SK-N-SH (cell line): ENCODE measurements around the gene CCDC149. TPM values are rescaled to one million over a fixed set of nuclear protein-coding genes. Genes with fewer than 3 reads are reported as not detected.

Experiments
- CTCF ChIA-PET: fragments of 300-600, 350-600 bp; formaldehyde crosslinking; extraction: SDS; loops from one replicate; lab custom pipeline; 2021; lab: Yijun Ruan, JAX
- POLR2A ChIA-PET: fragments of 350-600 bp; sonication (Branson Sonifier 250); formaldehyde crosslinking; extraction: SDS; loops from one replicate; lab custom pipeline; 2020; ENCODE audit warnings: antibody characterized with exemption, inconsistent platforms; lab: Yijun Ruan, JAX
- DNase-seq: peaks from one replicate; pipeline ENCODE4 v3.0.0; 2012
- H2AFZ ChIP-seq: fragments of 200-600 bp; sonication (generic); 2 replicates; pipeline ENCODE4 v1.8.1; 2016; ENCODE audit warnings: antibody characterized with exemption, mild to moderate bottlenecking, low read depth
- H3F3A ChIP-seq: fragments of 200-600 bp; sonication (generic); replicated peaks from 2 replicates; pipeline ENCODE3; 2016; ENCODE audit warnings: antibody characterized with exemption, mild to moderate bottlenecking; ENCODE audit not compliant: insufficient read depth
- H3K27ac ChIP-seq, 2 experiments: fragments of 200-500 bp in 1 of 2; fragments of 200-600 bp in 1 of 2; sonication (Bioruptor generic) in 1 of 2; sonication (generic), shearing (Covaris generic) in 1 of 2; 2 replicates each; pipeline versions ENCODE4 v1.5.1 to v1.6.1; 2014 to 2016; ENCODE audit warnings: low read depth in 2 of 2, inconsistent platforms in 1 of 2, low read length in 1 of 2, mild to moderate bottlenecking in 1 of 2, mixed read lengths in 1 of 2
- H3K27me3 ChIP-seq: fragments of 200-600 bp; sonication (generic), shearing (Covaris generic); 2 replicates; pipeline ENCODE4 v1.6.1; 2016; ENCODE audit warnings: mixed run types; ENCODE audit not compliant: insufficient read depth
- H3K36me3 ChIP-seq, 2 experiments: fragments of 200-500 bp in 1 of 2; fragments of 200-600 bp in 1 of 2; sonication (Bioruptor generic) in 1 of 2; sonication (generic) in 1 of 2; replicated peaks in 1 of 2; 2 replicates each; pipeline versions ENCODE3 to v1.5.1; 2014 to 2016; ENCODE audit warnings: low read length in 1 of 2, mild to moderate bottlenecking in 1 of 2; ENCODE audit not compliant: insufficient read depth in 2 of 2, control insufficient read depth in 1 of 2
- H3K4me1 ChIP-seq, 2 experiments: fragments of 200-500 bp in 1 of 2; fragments of 200-600 bp in 1 of 2; sonication (Bioruptor generic) in 1 of 2; sonication (generic), shearing (Covaris generic) in 1 of 2; 2 replicates each; pipeline versions ENCODE4 v1.5.1 to v1.6.1; 2014 to 2016; ENCODE audit warnings: low read depth in 1 of 2, low read length in 1 of 2, mixed run types in 1 of 2; ENCODE audit not compliant: insufficient read depth in 2 of 2, control insufficient read depth in 1 of 2
- H3K4me2 ChIP-seq: fragments of 200-600 bp; sonication (generic), shearing (Covaris generic); 2 replicates; pipeline ENCODE4 v1.6.1; 2017; ENCODE audit warnings: mixed run types
- H3K4me3 ChIP-seq, 2 experiments: fragments of 200-500 bp in 1 of 2; fragments of 200-600 bp in 1 of 2; sonication (Bioruptor generic) in 1 of 2; sonication (generic), shearing (Covaris generic) in 1 of 2; 2 replicates each; pipeline versions ENCODE4 v1.5.1 to v1.8.1; 2014 to 2016; ENCODE audit warnings: low read depth in 2 of 2, inconsistent platforms in 1 of 2, low read length in 1 of 2, mild to moderate bottlenecking in 1 of 2, mixed read lengths in 1 of 2, moderate library complexity in 1 of 2
- H3K79me2 ChIP-seq: fragments of 200-600 bp; sonication (generic); 2 replicates; pipeline ENCODE4 v1.8.1; 2017; ENCODE audit warnings: mild to moderate bottlenecking; ENCODE audit not compliant: insufficient read depth
- H3K9ac ChIP-seq: fragments of 200-600 bp; sonication (generic); 2 replicates; pipeline ENCODE4 v1.6.1; 2017; ENCODE audit warnings: mixed run types
- H3K9me2 ChIP-seq: fragments of 200-600 bp; sonication (generic); 2 replicates; pipeline ENCODE4 v1.6.1; 2017; ENCODE audit warnings: mixed run types
- H3K9me3 ChIP-seq: fragments of 200-600 bp; sonication (generic); 2 replicates; pipeline ENCODE4 v1.6.1; 2017; ENCODE audit warnings: mixed run types, mild to moderate bottlenecking, moderate library complexity
- H4K20me1 ChIP-seq: fragments of 200-600 bp; sonication (generic); 2 replicates; pipeline ENCODE4 v1.6.1; 2017; ENCODE audit warnings: mild to moderate bottlenecking, mixed run types; ENCODE audit not compliant: insufficient read depth
- CHD2 ChIP-seq: fragments of 150-350 bp; IDR thresholded peaks from 2 replicates; pipeline ENCODE4 v1.6.1; 2018; ENCODE audit warnings: low read length; ENCODE audit not compliant: partially characterized antibody
- ELF1 ChIP-seq: IDR thresholded peaks from 2 replicates; pipeline ENCODE4 v1.4.0; 2012
- FOXM1 ChIP-seq: IDR thresholded peaks from 2 replicates; pipeline ENCODE4 v1.4.0; 2012; ENCODE audit warnings: low read depth, mild to moderate bottlenecking
- GATA2 ChIP-seq: sonication (generic); formaldehyde crosslinking; IDR thresholded peaks from 2 replicates; pipeline ENCODE4 v1.5.0; 2020; ENCODE audit warnings: mild to moderate bottlenecking, missing genetic modification reagents
- MEF2A ChIP-seq: IDR thresholded peaks from 2 replicates; pipeline ENCODE4 v1.4.0; 2012; ENCODE audit warnings: low read depth, borderline replicate concordance
- RAD21 ChIP-seq: IDR thresholded peaks from 2 replicates; pipeline ENCODE4 v1.6.1; 2012; ENCODE audit warnings: mild to moderate bottlenecking, low read length
- RCOR1 ChIP-seq: fragments of 150-350 bp; IDR thresholded peaks from 2 replicates; pipeline ENCODE4 v1.6.1; 2017; ENCODE audit warnings: antibody characterized with exemption, low read length
- RXRA ChIP-seq: IDR thresholded peaks from 2 replicates; pipeline ENCODE4 v1.4.0; 2012; ENCODE audit warnings: low read depth, mild to moderate bottlenecking, borderline replicate concordance
- SIN3A ChIP-seq: IDR thresholded peaks from 2 replicates; pipeline ENCODE4 v1.6.1; 2012; ENCODE audit warnings: low read depth, mild to moderate bottlenecking, low read length, moderate library complexity, borderline replicate concordance
- TEAD4 ChIP-seq: IDR thresholded peaks from 2 replicates; pipeline ENCODE4 v1.4.0; 2012; ENCODE audit warnings: mild to moderate bottlenecking, borderline replicate concordance; ENCODE audit not compliant: insufficient read depth
- WGBS: methylation state at CpG from one replicate; pipeline ENCODE4 v1.1.6; 2017; ENCODE audit warnings: low lambda C conversion rate; 5-methylcytosine and 5-hydroxymethylcytosine counted together
- polyA plus RNA-seq, 3 experiments: library from polyadenylated mRNA; depleted of rRNA; stranded (reverse); fragments of >200 nt; gene quantifications; 2 replicates each; pipeline ENCODE4 v1.2.3, GENCODE V29; 2012
- TF ChIP-seq, protein P1 (sequence below): IDR thresholded peaks from 2 replicates; pipeline ENCODE4 v1.4.0; 2012; ENCODE audit warnings: low read depth, borderline replicate concordance
- TF ChIP-seq, protein P2 (sequence below): fragments of 150-350 bp; IDR thresholded peaks from 2 replicates; pipeline ENCODE4 v1.6.1; 2017; ENCODE audit warnings: antibody characterized with exemption, low read length, low read depth, borderline replicate concordance
- TF ChIP-seq, protein P3 (sequence below): IDR thresholded peaks from 2 replicates; pipeline ENCODE4 v1.4.0; 2012; ENCODE audit warnings: low read depth, borderline replicate concordance
- TF ChIP-seq, protein P4 (sequence below): IDR thresholded peaks from 2 replicates; pipeline ENCODE4 v1.6.1; 2012; ENCODE audit warnings: mild to moderate bottlenecking, low read depth, low read length, moderate library complexity
- TF ChIP-seq, protein P5 (sequence below): fragments of 150-350 bp; IDR thresholded peaks from 2 replicates; pipeline ENCODE4 v1.6.1; 2016; ENCODE audit warnings: mild to moderate bottlenecking, low read depth, low read length
- TF ChIP-seq, protein P6 (sequence below): IDR thresholded peaks from 2 replicates; pipeline ENCODE4 v1.4.0; 2012; ENCODE audit warnings: low read depth

The CCDC149 gene
- polyA plus RNA-seq, 1 of the 3 experiments (the other 2 are of a cell fraction): 5.5 TPM

DNA sequence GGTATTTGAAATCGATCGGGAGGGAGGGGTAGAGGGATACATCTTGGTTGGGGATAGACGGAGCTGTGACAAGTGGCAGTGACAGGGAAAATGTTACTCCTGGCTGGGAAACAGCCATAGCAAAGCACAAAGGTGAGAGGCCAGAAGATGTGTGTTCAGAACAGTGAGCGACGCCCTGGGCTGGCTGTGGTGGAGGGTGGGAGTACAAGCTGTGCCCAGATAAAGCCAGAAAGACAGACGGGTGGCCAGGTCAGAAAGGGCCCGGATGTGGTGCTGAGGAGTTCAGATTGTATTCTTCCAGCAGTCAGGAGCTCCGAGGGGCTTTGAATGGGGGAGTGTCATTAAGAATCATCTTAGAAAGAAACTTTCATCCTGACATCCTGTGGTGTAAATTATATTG lies 27.9 kb downstream of the CCDC149 start:
- H3K79me2 ChIP-seq: no peaks in the 10 kb centered on the region
- no peak overlapping the region for H3K9ac ChIP-seq
- no peaks in the 10 kb centered on the region for H3K4me1 ChIP-seq
- no peaks in the 10 kb centered on the region for H3K36me3 ChIP-seq
- no peaks in the 10 kb centered on the region for H3K9me3 ChIP-seq
- no peak overlapping the region for H3K4me2 ChIP-seq
- no peak for DNase-seq
- TF ChIP-seq, protein P1, sequence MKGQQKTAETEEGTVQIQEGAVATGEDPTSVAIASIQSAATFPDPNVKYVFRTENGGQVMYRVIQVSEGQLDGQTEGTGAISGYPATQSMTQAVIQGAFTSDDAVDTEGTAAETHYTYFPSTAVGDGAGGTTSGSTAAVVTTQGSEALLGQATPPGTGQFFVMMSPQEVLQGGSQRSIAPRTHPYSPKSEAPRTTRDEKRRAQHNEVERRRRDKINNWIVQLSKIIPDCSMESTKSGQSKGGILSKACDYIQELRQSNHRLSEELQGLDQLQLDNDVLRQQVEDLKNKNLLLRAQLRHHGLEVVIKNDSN: no peak
- ChIA-PET CTCF (interaction anchor here (0.7 kb wide), 1 partner anchor 18 kb away, joined by 3 read pairs; no protein-coding TSS in a partner anchor), POLR2A (no interaction called here)
- H4K20me1 ChIP-seq: no peaks in the 10 kb centered on the region
- no peak overlapping the region for H3K27ac ChIP-seq
- H3K9me2 ChIP-seq: no peaks in the 10 kb centered on the region
- H3K27me3 ChIP-seq: no peaks in the 10 kb centered on the region
- H3F3A ChIP-seq: no peaks in the 10 kb centered on the region
- WGBS: 74% methylated on average over 8 of the region's 8 CpGs
- no peak overlapping the region for H3K4me3 ChIP-seq
- H2AFZ ChIP-seq: no peak overlapping the region

DNA sequence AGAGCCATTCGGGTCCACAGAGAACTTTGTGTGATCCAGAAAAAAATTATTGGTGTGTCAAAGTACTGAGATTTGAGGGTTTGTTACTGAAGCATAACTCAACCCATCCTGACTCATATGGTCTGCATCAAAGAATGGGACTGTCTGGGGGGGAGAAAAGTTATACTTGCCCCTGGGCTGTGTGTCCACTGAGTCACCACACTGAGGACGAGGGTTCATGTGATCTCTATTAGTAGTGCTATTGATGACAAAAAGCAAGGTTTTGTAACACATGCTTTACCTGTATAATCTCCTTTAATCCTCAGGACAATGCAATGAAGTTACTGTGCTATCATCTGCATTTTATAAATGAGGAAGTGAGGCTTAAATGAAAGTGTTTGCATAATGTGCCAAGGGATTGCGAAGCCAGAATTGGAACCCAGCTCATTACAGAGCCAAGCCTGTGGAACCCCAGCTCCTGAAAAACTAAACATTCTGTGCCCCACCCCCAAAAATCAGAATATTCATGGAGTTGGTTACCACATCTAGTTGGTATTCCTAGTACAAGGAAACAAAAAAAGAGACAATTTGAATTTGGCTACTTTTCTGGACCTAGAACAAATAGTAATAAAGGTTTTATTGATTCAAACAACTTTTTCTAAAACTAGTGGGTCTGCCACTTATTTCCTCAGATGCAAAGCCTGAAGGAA lies 31.2 kb downstream of the CCDC149 start:
- Histone ChIP-seq H4K20me1 (no peaks in the 10 kb centered on the region), H3K4me3 (no peak overlapping the region), H3K9ac (no peak overlapping the region), H3K4me1 (no peaks in the 10 kb centered on the region), H3K9me2 (no peaks in the 10 kb centered on the region), H2AFZ (no peak overlapping the region), H3K27me3 (no peaks in the 10 kb centered on the region), H3K9me3 (no peaks in the 10 kb centered on the region), H3K27ac (no peak overlapping the region), H3K36me3 (no peaks in the 10 kb centered on the region), H3K79me2 (no peaks in the 10 kb centered on the region), H3K4me2 (no peak overlapping the region), H3F3A (no peaks in the 10 kb centered on the region)
- POLR2A ChIA-PET: no interaction called here
- CTCF ChIA-PET: no interaction called here
- DNase-seq: no peak
- WGBS: 37% methylated on average over 3 of the region's 3 CpGs
- TF ChIP-seq GATA2 (CRISPR knock-in tag): no peak
- TF ChIP-seq MEF2A: no peak
- TF ChIP-seq RXRA: no peak
- TF ChIP-seq, protein P2, sequence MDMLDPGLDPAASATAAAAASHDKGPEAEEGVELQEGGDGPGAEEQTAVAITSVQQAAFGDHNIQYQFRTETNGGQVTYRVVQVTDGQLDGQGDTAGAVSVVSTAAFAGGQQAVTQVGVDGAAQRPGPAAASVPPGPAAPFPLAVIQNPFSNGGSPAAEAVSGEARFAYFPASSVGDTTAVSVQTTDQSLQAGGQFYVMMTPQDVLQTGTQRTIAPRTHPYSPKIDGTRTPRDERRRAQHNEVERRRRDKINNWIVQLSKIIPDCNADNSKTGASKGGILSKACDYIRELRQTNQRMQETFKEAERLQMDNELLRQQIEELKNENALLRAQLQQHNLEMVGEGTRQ: no peak
- no peak for TF ChIP-seq FOXM1
- no peak for TF ChIP-seq ELF1
- no peak for TF ChIP-seq TEAD4
- no peak for TF ChIP-seq RAD21
- TF ChIP-seq SIN3A: no peak
- TF ChIP-seq RCOR1: no peak
- TF ChIP-seq, protein P1: no peak
- TF ChIP-seq, protein P3, sequence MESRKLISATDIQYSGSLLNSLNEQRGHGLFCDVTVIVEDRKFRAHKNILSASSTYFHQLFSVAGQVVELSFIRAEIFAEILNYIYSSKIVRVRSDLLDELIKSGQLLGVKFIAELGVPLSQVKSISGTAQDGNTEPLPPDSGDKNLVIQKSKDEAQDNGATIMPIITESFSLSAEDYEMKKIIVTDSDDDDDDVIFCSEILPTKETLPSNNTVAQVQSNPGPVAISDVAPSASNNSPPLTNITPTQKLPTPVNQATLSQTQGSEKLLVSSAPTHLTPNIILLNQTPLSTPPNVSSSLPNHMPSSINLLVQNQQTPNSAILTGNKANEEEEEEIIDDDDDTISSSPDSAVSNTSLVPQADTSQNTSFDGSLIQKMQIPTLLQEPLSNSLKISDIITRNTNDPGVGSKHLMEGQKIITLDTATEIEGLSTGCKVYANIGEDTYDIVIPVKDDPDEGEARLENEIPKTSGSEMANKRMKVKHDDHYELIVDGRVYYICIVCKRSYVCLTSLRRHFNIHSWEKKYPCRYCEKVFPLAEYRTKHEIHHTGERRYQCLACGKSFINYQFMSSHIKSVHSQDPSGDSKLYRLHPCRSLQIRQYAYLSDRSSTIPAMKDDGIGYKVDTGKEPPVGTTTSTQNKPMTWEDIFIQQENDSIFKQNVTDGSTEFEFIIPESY: no peak
- TF ChIP-seq, protein P4, sequence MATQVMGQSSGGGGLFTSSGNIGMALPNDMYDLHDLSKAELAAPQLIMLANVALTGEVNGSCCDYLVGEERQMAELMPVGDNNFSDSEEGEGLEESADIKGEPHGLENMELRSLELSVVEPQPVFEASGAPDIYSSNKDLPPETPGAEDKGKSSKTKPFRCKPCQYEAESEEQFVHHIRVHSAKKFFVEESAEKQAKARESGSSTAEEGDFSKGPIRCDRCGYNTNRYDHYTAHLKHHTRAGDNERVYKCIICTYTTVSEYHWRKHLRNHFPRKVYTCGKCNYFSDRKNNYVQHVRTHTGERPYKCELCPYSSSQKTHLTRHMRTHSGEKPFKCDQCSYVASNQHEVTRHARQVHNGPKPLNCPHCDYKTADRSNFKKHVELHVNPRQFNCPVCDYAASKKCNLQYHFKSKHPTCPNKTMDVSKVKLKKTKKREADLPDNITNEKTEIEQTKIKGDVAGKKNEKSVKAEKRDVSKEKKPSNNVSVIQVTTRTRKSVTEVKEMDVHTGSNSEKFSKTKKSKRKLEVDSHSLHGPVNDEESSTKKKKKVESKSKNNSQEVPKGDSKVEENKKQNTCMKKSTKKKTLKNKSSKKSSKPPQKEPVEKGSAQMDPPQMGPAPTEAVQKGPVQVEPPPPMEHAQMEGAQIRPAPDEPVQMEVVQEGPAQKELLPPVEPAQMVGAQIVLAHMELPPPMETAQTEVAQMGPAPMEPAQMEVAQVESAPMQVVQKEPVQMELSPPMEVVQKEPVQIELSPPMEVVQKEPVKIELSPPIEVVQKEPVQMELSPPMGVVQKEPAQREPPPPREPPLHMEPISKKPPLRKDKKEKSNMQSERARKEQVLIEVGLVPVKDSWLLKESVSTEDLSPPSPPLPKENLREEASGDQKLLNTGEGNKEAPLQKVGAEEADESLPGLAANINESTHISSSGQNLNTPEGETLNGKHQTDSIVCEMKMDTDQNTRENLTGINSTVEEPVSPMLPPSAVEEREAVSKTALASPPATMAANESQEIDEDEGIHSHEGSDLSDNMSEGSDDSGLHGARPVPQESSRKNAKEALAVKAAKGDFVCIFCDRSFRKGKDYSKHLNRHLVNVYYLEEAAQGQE: no peak
- TF ChIP-seq, protein P5, sequence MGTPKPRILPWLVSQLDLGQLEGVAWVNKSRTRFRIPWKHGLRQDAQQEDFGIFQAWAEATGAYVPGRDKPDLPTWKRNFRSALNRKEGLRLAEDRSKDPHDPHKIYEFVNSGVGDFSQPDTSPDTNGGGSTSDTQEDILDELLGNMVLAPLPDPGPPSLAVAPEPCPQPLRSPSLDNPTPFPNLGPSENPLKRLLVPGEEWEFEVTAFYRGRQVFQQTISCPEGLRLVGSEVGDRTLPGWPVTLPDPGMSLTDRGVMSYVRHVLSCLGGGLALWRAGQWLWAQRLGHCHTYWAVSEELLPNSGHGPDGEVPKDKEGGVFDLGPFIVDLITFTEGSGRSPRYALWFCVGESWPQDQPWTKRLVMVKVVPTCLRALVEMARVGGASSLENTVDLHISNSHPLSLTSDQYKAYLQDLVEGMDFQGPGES: no peak
- TF ChIP-seq, protein P6, sequence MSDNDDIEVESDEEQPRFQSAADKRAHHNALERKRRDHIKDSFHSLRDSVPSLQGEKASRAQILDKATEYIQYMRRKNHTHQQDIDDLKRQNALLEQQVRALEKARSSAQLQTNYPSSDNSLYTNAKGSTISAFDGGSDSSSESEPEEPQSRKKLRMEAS: no peak
- TF ChIP-seq CHD2: no peak
